Calu3 (cell line): ENCODE results near the gene SEC23IP. TPM values are rescaled to one million over a fixed set of nuclear protein-coding genes. Genes with fewer than 3 reads are reported as not detected.
"Not testable (repeated sequence)": the region's sequence is repeated elsewhere in the genome, so short reads cannot be mapped to it uniquely, and the experiment has no call there.

Source experiments
- BruUV-seq: library from RNA; stranded (reverse); fragments of 400-500 nt; replicated peaks from 2 replicates; lab custom pipeline; 2021; lab: Mats Ljungman, UMichigan
- CTCF ChIA-PET: fragments of 300-600 bp; sonication (Branson Sonifier 250); formaldehyde crosslinking; loops from one replicate; lab custom pipeline; 2022; ENCODE audit warnings: antibody characterized with exemption; lab: Charles Lee
- DNase-seq: peaks from one replicate; pipeline ENCODE4 v3.0.0; 2022
- H3K27ac Mint-ChIP-seq: one replicate; pipeline ENCODE4 v1.8.0; 2022; ENCODE audit warnings: mixed read lengths; ENCODE audit not compliant: unreplicated experiment
- H3K27me3 Mint-ChIP-seq: one replicate; pipeline ENCODE4 v1.8.0; 2022; ENCODE audit warnings: mixed read lengths; ENCODE audit not compliant: unreplicated experiment
- H3K36me3 Mint-ChIP-seq: one replicate; pipeline ENCODE4 v1.8.0; 2022; ENCODE audit warnings: mild to moderate bottlenecking, moderate library complexity, mixed read lengths; ENCODE audit not compliant: insufficient read depth, unreplicated experiment
- H3K4me1 Mint-ChIP-seq: one replicate; pipeline ENCODE4 v1.8.0; 2022; ENCODE audit warnings: mild to moderate bottlenecking, low read depth, mixed read lengths; ENCODE audit not compliant: unreplicated experiment
- H3K4me3 Mint-ChIP-seq: one replicate; pipeline ENCODE4 v1.8.0; 2022; ENCODE audit warnings: mild to moderate bottlenecking, low read depth, moderate library complexity, mixed read lengths; ENCODE audit not compliant: unreplicated experiment
- H3K9me3 Mint-ChIP-seq: one replicate; pipeline ENCODE4 v1.8.0; 2022; ENCODE audit warnings: low read depth, mixed read lengths; ENCODE audit not compliant: unreplicated experiment
- CTCF ChIP-seq: fragments of 200-600 bp; IDR thresholded peaks from one replicate; pipeline ENCODE4 v1.8.0; 2022; ENCODE audit warnings: antibody characterized with exemption; ENCODE audit not compliant: unreplicated experiment
- intact Hi-C: fragments of 100-400 bp; cut with micrococcal nuclease; formaldehyde crosslinking; loops from one replicate; pipeline ENCODE4 v1.10.0; 2022; ENCODE audit not compliant: unreplicated experiment
- total RNA-seq: library from RNA; stranded (reverse); gene quantifications from 2 replicates; pipeline ENCODE4 v1.2.3, GENCODE V29; 2022

Gene SEC23IP
- total RNA-seq, 1 experiment from 2014 or later: 42.1 TPM

- no TSS peak for BruUV-seq
- no peak overlapping the region for H3K4me3 Mint-ChIP-seq
- H3K27me3 Mint-ChIP-seq: no peaks in the 10 kb centered on the region
- DNase-seq: no peak
- peaks cover 25% of the 10 kb centered on the region for H3K36me3 Mint-ChIP-seq
- TF ChIP-seq CTCF: no peak
- intact Hi-C loops: no loop called here
- no peaks in the 10 kb centered on the region for H3K9me3 Mint-ChIP-seq
- CTCF ChIA-PET: no interaction called here
- no peak overlapping the region for H3K27ac Mint-ChIP-seq
- peaks cover 33% of the 10 kb centered on the region for H3K4me1 Mint-ChIP-seq
Observed at GRCh38 chr10:119898577-119898976, 6.0 kb downstream of the SEC23IP start.

- intact Hi-C loops: no loop called here
- DNase-seq: no peak
- Mint-ChIP-seq H3K4me3 (no peak overlapping the region), H3K27me3 (no peaks in the 10 kb centered on the region), H3K9me3 (no peaks in the 10 kb centered on the region), H3K36me3 (peaks cover 13% of the 10 kb centered on the region), H3K27ac (no peak overlapping the region), H3K4me1 (no peaks in the 10 kb centered on the region)
- no peak for TF ChIP-seq CTCF
- no TSS peak for BruUV-seq
- CTCF ChIA-PET: no interaction called here
Observed at GRCh38 chr10:119903946-119904666, 11.6 kb downstream of the SEC23IP start.

GRCh38 chr10:119907695-119908094, 15.2 kb downstream of the SEC23IP start:
- H3K36me3 Mint-ChIP-seq: peaks cover 17% of the 10 kb centered on the region
- H3K4me1 Mint-ChIP-seq, H3K4me3 Mint-ChIP-seq, H3K27ac Mint-ChIP-seq, DNase-seq, H3K9me3 Mint-ChIP-seq, BruUV-seq, intact Hi-C loops, CTCF ChIA-PET, H3K27me3 Mint-ChIP-seq: not testable (repeated sequence)

- CTCF ChIA-PET: no interaction called here
- H3K4me3 Mint-ChIP-seq: no peak overlapping the region
Observed at GRCh38 chr10:119908166-119908565, 15.6 kb downstream of the SEC23IP start.

More at GRCh38 chr10:119908166-119908565, 15.6 kb downstream of the SEC23IP start:
- H3K27me3 Mint-ChIP-seq: no peaks in the 10 kb centered on the region
- H3K9me3 Mint-ChIP-seq: no peaks in the 10 kb centered on the region
- DNase-seq: no peak
- H3K36me3 Mint-ChIP-seq: peaks cover 21% of the 10 kb centered on the region
- H3K27ac Mint-ChIP-seq: no peak overlapping the region
- BruUV-seq: no TSS peak
- no peaks in the 10 kb centered on the region for H3K4me1 Mint-ChIP-seq
- TF ChIP-seq CTCF: no peak
- intact Hi-C loops: no loop called here
